ENCODE measurements around the gene TGFB2.
A peak's percentile ranks its signal among the peaks of the same experiment; 100 is the strongest.

The TGFB2 gene

GRCh38 chr1:218349348-218350034 lies 4.4 kb downstream of the TGFB2 start:
- no peak for TF ChIP-seq CTCF (IDR thresholded peaks at IDR 0.05)
- no peak for DNase-seq
- Histone ChIP-seq H3K27ac (peak overlapping the region; percentile 94), H3K4me1 (peaks cover 0 to 60% (median 27%) of the 10 kb centered on the region in 4 donors), H3K4me3 (peak overlapping the region; percentile 70 to 75), H3K36me3 (no peaks in the 10 kb centered on the region), H3K9me3 (no peaks in the 10 kb centered on the region), H3K27me3 (no peaks in the 10 kb centered on the region)
- intact Hi-C loops (cut with DNase I; ENCODE audit: low total_unique reads): loop anchor here (5.0 to 10.0 kb wide), 3 partner anchors 113 to 635 kb away; no protein-coding TSS in a partner anchor

GRCh38 chr1:218350035-218350525 lies 4.9 kb downstream of the TGFB2 start:
- Histone ChIP-seq H3K27me3 (no peaks in the 10 kb centered on the region), H3K27ac (peak overlapping the region; percentile 94), H3K4me3 (peak overlapping the region; percentile 70 to 75), H3K36me3 (no peaks in the 10 kb centered on the region), H3K9me3 (no peaks in the 10 kb centered on the region), H3K4me1 (peaks cover 0 to 60% (median 27%) of the 10 kb centered on the region in 4 donors)
- DNase-seq: no peak
- intact Hi-C loops (cut with DNase I; ENCODE audit: low total_unique reads): no loop called here
- TF ChIP-seq CTCF (IDR thresholded peaks at IDR 0.05): no peak

- intact Hi-C loops (cut with DNase I; ENCODE audit: low total_unique reads): no loop called here
- no peaks in the 10 kb centered on the region for H3K36me3 ChIP-seq
- H3K9me3 ChIP-seq: no peaks in the 10 kb centered on the region
- no peak for DNase-seq
- peaks cover 0 to 60% (median 29%) of the 10 kb centered on the region in 4 donors for H3K4me1 ChIP-seq
- H3K27ac ChIP-seq: peak overlapping the region; percentile 94
- H3K27me3 ChIP-seq: no peaks in the 10 kb centered on the region
- peak overlapping the region; percentile 43 to 47 for H3K4me3 ChIP-seq
- TF ChIP-seq CTCF (IDR thresholded peaks at IDR 0.05): no peak
Observed at GRCh38 chr1:218350801-218351266, 5.7 kb downstream of the TGFB2 start.

- Histone ChIP-seq H3K4me1 (peaks cover 0 to 60% (median 31%) of the 10 kb centered on the region in 4 donors), H3K9me3 (no peaks in the 10 kb centered on the region), H3K36me3 (no peaks in the 10 kb centered on the region), H3K27me3 (no peaks in the 10 kb centered on the region), H3K27ac (peak overlapping the region; percentile 94), H3K4me3 (peak overlapping the region; percentile 43 to 47)
- DNase-seq: peak; percentile 34 to 74
- intact Hi-C loops (cut with DNase I; ENCODE audit: low total_unique reads): no loop called here
- peak; percentile 47 to 54 for TF ChIP-seq CTCF (IDR thresholded peaks at IDR 0.05)
Observed at GRCh38 chr1:218351391-218352074, 6.4 kb downstream of the TGFB2 start.

- Histone ChIP-seq H3K27ac (peak overlapping the region; percentile 94), H3K36me3 (no peaks in the 10 kb centered on the region), H3K27me3 (no peaks in the 10 kb centered on the region), H3K9me3 (no peaks in the 10 kb centered on the region), H3K4me3 (peak overlapping the region; percentile 43 to 47), H3K4me1 (peaks cover 0 to 65% (median 36%) of the 10 kb centered on the region in 4 donors)
- no peak for DNase-seq
- intact Hi-C loops (cut with DNase I; ENCODE audit: low total_unique reads): no loop called here
- no peak for TF ChIP-seq CTCF (IDR thresholded peaks at IDR 0.05)
Observed at GRCh38 chr1:218352075-218352438, 6.9 kb downstream of the TGFB2 start.
